Lower lobe of right lung (tissue), 2 donors: Measurements from ENCODE around the gene SRPK2. TPM values are rescaled to one million over a fixed set of nuclear protein-coding genes. Genes with fewer than 3 reads are reported as not detected.

Experiments used
- ATAC-seq, 2 donors: fragments of 200-7000 bp; cut with Tn5 transposase; one replicate each; pipeline ENCODE4 v1.9.1; 2020 to 2022; ENCODE audit warnings: mild to moderate bottlenecking in 2 of 2, moderate library complexity in 2 of 2
- DNase-seq: peaks from one replicate; pipeline ENCODE4 v3.0.0-alpha.2; 2020
- H3K27ac ChIP-seq: fragments of 200-600 bp; one replicate; pipeline ENCODE4 v1.8.0; 2022
- H3K27me3 ChIP-seq: fragments of 200-600 bp; one replicate; pipeline ENCODE4 v1.8.0; 2022; ENCODE audit warnings: low read depth
- H3K36me3 ChIP-seq: fragments of 200-600 bp; one replicate; pipeline ENCODE4 v1.8.0; 2022; ENCODE audit warnings: mild to moderate bottlenecking
- H3K4me1 ChIP-seq: fragments of 200-600 bp; one replicate; pipeline ENCODE4 v1.8.0; 2022
- H3K4me3 ChIP-seq: fragments of 200-600 bp; one replicate; pipeline ENCODE4 v1.8.0; 2022; ENCODE audit warnings: mild to moderate bottlenecking
- H3K9me3 ChIP-seq: fragments of 200-600 bp; one replicate; pipeline ENCODE4 v1.8.0; 2022
- CTCF ChIP-seq: fragments of 200-600 bp; IDR thresholded peaks from one replicate; pipeline ENCODE4 v1.8.0; 2022; ENCODE audit warnings: antibody characterized with exemption, mild to moderate bottlenecking
- intact Hi-C: fragments of 100-400 bp; cut with DNase I; formaldehyde crosslinking; loops from one replicate; pipeline ENCODE4 v1.11.0; 2022
- total RNA-seq: library from RNA; stranded (reverse); fragmentation: NEBNext Ultra II Directional; extraction: Animal tissue kit (Norgen Biotek cat#: 25700); gene quantifications from one replicate; pipeline ENCODE4 v1.2.1, GENCODE V29; 2021
- donor health status: DM: no; HTN: yes; CAD: no; lungs with severe emphysema.

Gene SRPK2
- total RNA-seq, 1 donor from 2014 or later: 43.2 TPM

GRCh38 chr7:105227391-105227790, 161.3 kb downstream of the SRPK2 start:
- Histone ChIP-seq H3K27ac (no peak overlapping the region), H3K9me3 (no peaks in the 10 kb centered on the region), H3K4me3 (no peak overlapping the region), H3K4me1 (peaks cover 6% of the 10 kb centered on the region), H3K27me3 (no peaks in the 10 kb centered on the region), H3K36me3 (no peaks in the 10 kb centered on the region)
- no peak for TF ChIP-seq CTCF
- DNase-seq (no peak), ATAC-seq (no peak)
- intact Hi-C loops: no loop called here

- Histone ChIP-seq H3K4me1 (peaks cover 6% of the 10 kb centered on the region), H3K36me3 (no peaks in the 10 kb centered on the region), H3K27ac (no peak overlapping the region), H3K27me3 (no peaks in the 10 kb centered on the region), H3K4me3 (no peak overlapping the region), H3K9me3 (no peaks in the 10 kb centered on the region)
- intact Hi-C loops: no loop called here
- DNase-seq: no peak
- ATAC-seq: peak; percentile 65
- no peak for TF ChIP-seq CTCF
These were observed 163.7 kb downstream of the SRPK2 start for GRCh38 chr7:105224884-105225651.

- Histone ChIP-seq H3K4me1 (peaks cover 6% of the 10 kb centered on the region), H3K27me3 (no peaks in the 10 kb centered on the region), H3K9me3 (no peaks in the 10 kb centered on the region), H3K27ac (no peak overlapping the region), H3K4me3 (no peak overlapping the region), H3K36me3 (no peaks in the 10 kb centered on the region)
- no peak for TF ChIP-seq CTCF
- ATAC-seq: no peak
- intact Hi-C loops: no loop called here
- no peak for DNase-seq
These were observed 165.8 kb downstream of the SRPK2 start for GRCh38 chr7:105222953-105223352.

- Histone ChIP-seq H3K27me3 (no peaks in the 10 kb centered on the region), H3K9me3 (no peaks in the 10 kb centered on the region), H3K4me1 (peaks cover 3% of the 10 kb centered on the region), H3K36me3 (no peaks in the 10 kb centered on the region), H3K27ac (no peak overlapping the region), H3K4me3 (no peak overlapping the region)
- ATAC-seq (peak; percentile 59 to 71), DNase-seq (no peak)
- intact Hi-C loops: no loop called here
- TF ChIP-seq CTCF: no peak
These were observed 169.0 kb downstream of the SRPK2 start for GRCh38 chr7:105219771-105220160.

- no peaks in the 10 kb centered on the region for H3K36me3 ChIP-seq
- ATAC-seq (peak; percentile 86 to 96), DNase-seq (no peak)
- peaks cover under 1% of the 10 kb centered on the region for H3K4me1 ChIP-seq
- H3K27ac ChIP-seq: no peak overlapping the region
- intact Hi-C loops: no loop called here
- no peaks in the 10 kb centered on the region for H3K27me3 ChIP-seq
- no peaks in the 10 kb centered on the region for H3K9me3 ChIP-seq
- no peak overlapping the region for H3K4me3 ChIP-seq
- TF ChIP-seq CTCF: no peak
These were observed 169.6 kb downstream of the SRPK2 start for GRCh38 chr7:105218939-105219770.
